ENCODE results near the gene IL17B.

The IL17B gene

GRCh38 chr5:149376104-149376503 is 3.0 kb downstream of the IL17B start:
- DNase-seq: no peak

DNA sequence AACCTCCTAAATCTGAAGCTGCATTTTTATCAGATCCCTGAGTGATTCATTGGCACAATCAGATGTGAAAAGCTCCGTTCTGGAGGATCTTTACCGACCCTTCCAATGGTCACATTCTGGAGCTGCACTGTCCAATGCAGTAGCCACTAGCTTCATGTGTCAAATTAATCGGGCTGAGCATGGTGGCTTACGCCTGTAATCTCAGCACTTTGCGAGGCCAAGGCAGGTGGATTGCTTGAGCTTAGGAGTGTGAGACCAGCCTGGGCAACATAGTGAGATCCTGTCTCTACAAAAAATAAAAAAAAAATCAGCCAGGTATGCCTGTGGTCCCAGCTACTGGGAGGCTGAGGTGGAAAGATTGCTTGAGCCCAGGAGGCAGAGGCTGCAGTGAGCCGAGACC is 3.7 kb downstream of the IL17B start:
- DNase-seq: no peak

DNA sequence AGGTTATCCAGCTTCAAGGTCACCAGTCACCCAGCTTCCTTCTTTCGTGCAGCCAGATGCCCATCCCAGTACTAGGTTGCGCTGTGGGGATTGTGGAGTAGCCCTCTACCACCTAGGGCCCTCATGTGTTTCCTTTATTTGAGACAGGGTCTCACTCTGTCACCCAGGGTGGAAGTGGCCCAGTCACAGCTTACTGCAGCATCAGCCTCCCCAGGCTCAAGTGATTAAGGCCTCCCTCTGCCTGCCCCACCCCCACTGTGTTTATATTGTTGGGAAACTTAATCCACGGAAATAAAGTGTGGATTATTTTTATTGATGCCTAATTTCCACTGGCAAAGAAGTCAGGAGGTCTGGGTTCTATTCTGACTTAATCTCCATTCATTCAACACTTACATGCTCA is 4.3 kb downstream of the IL17B start:
- no peak for DNase-seq

DNA sequence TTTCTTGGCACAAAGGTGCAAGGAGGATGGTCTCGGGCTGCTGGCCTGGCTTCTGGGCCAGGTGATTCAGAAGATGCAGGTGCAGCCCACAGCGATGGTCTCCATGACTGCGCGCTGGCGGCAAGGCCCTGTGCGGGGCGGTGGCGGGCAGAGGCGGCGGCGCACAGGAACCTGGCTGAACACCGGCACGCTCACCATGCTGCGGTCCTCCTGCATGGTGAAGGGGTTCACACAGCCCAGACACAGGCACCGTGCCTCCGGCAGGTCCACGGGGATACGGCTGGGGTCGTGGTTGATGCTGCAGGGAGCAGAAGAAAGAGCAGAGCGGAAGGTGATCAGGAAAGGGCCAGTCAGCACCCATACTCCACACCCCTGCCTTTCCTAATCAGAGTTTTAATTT is 4.8 kb downstream of the IL17B start:
- DNase-seq: no peak

GRCh38 chr5:149372932-149373331 is 6.2 kb downstream of the IL17B start:
- DNase-seq: no peak

DNA sequence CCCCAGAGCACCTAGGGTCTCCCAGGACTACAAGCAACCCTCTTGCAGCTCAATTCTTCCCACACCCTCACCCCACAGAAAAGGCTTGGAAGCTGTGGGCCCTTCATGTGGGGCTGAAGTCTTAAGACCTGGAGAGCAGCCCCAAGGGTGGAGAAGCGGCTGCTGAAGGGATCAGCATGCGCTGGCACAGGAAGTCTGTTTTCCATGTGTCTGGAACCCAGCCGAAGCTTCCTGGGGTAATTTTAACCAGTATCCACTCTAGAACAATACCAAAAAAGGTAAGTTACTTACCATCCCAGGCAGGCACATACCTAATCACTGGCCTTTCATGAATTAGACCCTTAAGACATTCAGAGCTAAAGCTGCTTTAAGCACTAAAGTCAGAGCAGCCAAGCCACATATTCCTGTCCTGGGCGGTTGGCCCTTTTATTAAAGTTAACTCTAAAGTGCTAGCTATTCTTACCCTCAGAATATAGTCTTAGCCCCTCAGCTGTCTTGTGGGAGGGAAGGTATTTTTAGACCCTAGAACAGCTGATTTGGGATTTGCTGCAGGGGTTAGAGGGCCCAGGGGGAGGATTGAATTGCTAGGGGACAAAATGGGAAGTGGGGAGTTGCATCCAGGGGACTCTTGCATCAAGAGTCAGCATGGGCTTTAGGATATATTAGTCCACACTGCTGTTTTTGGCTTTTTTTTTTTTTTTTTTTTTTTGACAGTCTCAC is 6.9 kb downstream of the IL17B start:
- no peak for DNase-seq

DNA sequence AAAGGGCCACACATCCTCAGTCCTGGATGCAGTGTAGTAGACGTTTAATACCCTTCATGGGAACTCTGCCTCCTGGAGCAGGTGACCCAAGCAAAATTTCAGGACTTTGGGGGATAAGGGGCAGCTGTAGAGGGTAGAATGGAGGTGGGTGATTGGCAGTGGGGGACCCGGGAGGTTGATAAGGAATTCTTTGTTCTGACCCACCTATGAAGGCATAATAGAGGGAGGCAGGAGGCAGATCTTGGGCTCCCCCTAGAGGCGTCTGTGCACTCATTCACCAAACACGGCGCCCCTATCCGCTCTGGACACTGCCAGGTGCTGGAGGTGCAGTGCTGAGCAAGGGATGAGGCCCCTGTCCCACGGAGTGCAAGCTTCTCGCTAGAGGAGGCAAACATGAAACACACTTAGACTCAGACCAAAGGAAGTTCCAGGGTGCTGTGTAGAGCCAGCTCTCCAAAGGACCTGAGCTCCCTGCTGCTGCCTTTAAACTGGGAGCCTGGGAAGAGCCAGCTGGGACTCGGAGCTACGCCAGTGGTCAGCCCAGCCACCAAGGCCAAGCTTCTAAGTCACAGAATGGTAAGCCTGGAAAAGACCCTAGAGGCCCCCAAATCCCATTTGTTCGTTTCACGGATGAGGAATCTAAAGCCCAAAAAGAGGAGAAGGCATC is 7.7 kb downstream of the IL17B start:
- peak; percentile 66 to 77 for DNase-seq

DNA sequence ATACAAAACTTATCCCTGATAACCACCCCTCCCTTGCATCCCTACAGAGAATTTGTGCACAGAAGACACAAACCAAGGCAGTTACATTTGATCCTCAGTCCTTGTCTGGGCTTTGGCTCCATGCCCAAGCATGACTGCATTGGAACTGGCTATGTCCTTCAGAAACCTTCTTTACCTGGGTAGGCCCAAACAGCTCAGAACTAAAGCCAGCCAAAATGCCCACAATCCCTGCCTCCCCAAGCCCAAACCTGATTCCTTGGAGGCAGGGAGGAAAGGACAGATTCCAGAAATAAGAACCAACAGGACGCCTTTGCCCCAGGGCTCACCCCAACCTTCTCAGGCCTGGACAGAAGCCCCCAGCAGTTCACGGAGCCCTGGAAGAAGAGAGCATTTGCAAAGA is 8.2 kb downstream of the IL17B start:
- no peak for DNase-seq

GRCh38 chr5:149367972-149368645 is 11.0 kb downstream of the IL17B start:
- no peak for DNase-seq

- DNase-seq: peak; percentile 59 to 68
Measured at GRCh38 chr5:149367249-149367971, 11.7 kb downstream of the IL17B start.

DNA sequence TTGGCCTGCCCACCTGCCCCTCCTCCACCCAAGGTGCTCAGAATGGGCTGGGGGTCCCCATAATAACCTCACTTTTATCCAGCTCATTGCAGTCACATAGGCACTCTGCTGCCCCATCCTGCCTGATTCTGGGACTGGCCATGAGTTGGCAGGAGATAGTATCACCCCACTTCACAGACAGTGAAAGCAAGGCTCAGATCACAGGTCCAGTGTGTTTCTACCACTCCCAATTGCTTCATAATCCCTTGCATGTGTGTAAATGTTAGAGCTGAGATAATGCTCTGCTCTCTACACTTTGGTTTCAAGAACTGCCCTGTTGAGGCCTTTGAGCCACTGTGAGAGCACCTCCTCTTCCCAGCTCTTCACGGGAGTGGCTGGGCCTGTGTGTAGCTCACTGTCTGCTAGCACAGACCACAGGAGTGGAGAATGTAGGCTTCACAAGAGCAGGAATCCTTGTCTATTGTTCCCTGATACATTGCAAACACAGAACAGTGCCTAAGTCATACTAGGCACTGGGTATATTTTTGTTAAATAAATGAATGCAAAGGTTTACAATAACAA is 12.8 kb downstream of the IL17B start:
- no peak for DNase-seq

- DNase-seq: no peak
Measured at GRCh38 chr5:149365418-149365817, 13.7 kb downstream of the IL17B start.

DNA sequence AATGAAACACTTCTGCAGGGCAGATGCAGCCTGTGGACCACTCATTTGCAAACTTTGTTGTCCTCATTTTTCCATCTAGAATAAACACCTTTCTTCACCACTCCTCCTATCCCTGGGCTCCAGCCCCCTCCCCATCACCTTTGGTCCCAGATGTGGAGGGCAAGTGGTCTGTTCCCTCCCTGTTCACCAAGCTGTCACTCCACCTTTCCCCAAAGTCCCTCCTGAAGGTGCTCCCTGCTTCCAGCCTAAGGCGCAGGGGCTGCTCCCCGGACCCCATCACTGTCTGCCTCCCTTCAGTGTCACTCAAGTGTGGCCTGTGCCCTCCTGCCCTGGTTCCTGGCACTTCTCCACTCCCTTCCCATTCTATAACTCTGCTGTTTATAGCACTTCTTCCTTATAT is 14.4 kb downstream of the IL17B start:
- no peak for DNase-seq

- DNase-seq: no peak
Measured at GRCh38 chr5:149363936-149364335, 15.2 kb downstream of the IL17B start.

DNA sequence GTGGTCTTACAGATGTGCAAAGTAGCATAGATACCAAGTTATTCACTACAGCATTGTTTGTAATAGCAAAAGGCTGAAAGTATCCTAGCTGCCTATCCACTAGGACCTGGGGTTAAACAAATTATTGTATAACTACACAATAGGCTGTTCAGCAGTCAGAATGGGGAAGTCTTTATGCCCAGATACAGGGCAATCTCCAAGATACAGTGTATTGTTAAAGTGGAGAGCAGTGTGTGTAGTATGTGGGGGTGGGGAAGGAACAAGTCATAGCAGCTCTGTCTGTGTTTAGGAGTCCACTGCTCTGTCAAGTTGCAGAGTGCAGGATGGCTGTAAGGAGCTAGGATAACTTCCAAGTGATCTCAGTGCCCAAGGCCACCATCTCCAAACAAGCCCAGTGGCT is 15.7 kb downstream of the IL17B start:
- no peak for DNase-seq

GRCh38 chr5:149362541-149362940 is 16.6 kb downstream of the IL17B start:
- no peak for DNase-seq

DNA sequence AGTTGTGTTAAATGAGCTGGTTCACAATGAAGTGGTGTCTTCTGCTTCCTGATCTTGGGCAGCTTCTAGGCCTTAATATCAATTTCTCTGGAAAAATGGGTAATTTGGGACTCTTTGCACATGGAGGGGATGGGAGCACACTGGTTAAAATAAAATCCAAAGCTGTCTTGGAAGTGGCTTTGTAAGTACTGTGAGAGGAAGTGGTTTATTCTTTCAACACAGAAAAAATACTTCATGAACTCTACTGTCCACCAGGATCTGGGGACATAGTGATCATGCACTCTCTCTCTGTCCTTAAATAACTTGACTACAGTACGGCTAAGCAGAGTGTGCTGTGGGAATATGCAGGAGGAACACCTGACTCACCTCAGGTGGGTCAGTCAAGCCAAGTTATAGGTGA is 18.8 kb downstream of the IL17B start:
- DNase-seq: no peak

- no peak for DNase-seq
Measured at GRCh38 chr5:149358868-149359495, 20.1 kb downstream of the IL17B start.

DNA sequence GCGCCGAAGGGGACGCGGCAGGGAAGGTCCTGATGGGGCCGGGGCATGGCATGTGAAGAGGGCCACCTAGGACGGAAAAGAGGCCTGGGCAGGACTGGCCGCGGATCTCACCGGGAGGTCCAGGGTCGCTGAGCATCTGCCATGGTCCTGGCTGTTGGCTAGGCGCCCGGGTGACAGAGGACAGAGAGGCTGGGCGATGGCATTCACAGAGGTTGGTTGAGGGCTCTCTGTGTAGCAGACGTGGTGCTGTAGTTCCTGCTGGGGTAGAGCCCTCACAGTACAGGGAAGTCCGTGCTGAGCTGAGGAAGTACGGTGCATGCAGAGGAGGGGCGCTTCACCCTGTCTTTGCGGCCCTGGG is 20.8 kb downstream of the IL17B start:
- DNase-seq: peak; percentile 29 to 34

DNA sequence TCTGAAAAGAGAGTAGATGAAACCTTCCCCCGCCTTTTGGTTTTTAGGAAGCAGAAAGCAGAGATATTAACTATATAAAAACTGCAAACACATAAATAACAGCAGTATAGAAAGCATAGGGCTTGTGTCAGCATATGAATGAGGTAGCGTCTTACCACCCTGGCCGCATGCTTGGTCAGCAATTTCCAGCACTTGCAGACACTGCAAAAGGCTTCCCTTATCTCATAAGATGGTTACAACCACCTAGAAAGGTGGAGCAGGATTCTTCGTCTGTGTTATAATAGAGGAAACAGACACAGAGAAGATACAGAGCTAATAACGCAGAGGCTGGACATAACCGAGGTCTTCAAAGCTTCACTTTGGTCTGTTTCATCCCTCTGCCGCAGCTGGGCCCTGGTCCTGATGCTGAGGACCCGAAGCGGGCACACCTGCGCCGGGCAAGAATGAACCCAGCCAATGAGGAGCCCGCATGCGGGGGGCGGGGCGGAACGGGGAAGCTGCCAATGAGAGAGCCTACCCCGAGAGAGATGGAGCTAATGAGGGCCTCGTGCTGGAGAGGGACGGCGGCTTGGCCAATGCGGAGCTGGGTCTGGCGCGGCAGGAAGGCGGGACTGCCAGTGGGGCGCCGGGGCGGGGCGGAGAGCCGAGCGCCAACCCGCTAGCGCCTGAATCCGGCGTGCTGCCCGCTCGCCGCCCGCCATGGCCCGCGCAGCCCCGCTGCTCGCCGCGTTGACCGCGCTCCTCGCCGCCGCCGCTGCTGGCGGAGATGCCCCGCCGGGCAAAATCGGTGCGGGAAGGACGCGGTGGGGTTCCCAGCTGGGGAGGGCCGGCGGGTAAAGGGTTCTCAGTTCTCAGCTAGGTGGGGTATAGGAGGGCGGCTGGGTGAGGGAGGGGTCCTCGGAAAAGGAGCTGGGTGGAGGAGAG is 21.5 kb downstream of the IL17B start, which contains the start of gene PCYOX1L:
Gene PCYOX1L, plus strand, starts transcription at position 677 of the 924 bp plus-strand sequence. Its CDS starts 23 bp downstream, at position 700.
- peak; percentile 99 for DNase-seq

- peak; percentile 24 to 40 for DNase-seq
Measured at GRCh38 chr5:149356391-149356790, 22.7 kb downstream of the IL17B start.
